Mesodermal cell (in vitro differentiated cells): ENCODE measurements around the gene VPS8.
A peak's percentile ranks its signal among the peaks of the same experiment; 100 is the strongest.

ENCODE experiments used
- H3K27ac ChIP-seq: 2 replicates; pipeline ENCODE4 v1.7.0; 2013; ENCODE audit warnings: mild to moderate bottlenecking, low read depth, low read length, moderate library complexity; ENCODE audit not compliant: severe bottlenecking
- H3K36me3 ChIP-seq: 2 replicates; pipeline ENCODE4 v1.7.1; 2013; ENCODE audit warnings: mild to moderate bottlenecking, low read length, moderate library complexity; ENCODE audit not compliant: control insufficient read depth, insufficient read depth
- H3K4me1 ChIP-seq: one replicate; pipeline ENCODE4 v1.7.1; 2013; ENCODE audit warnings: mild to moderate bottlenecking, low read length; ENCODE audit not compliant: insufficient read depth, control insufficient read depth, poor library complexity, severe bottlenecking
- H3K4me3 ChIP-seq: 2 replicates; pipeline ENCODE4 v1.7.0; 2013; ENCODE audit warnings: low read length, control low read depth, mild to moderate bottlenecking; ENCODE audit not compliant: insufficient read depth, poor library complexity, severe bottlenecking; ENCODE audit errors: extremely low read depth
- H3K9me3 ChIP-seq: 2 replicates; pipeline ENCODE4 v1.7.1; 2013; ENCODE audit warnings: mild to moderate bottlenecking, low read length, moderate library complexity; ENCODE audit not compliant: control insufficient read depth
- WGBS, 2 experiments: methylation state at CpG; one replicate each; pipeline ENCODE4 v1.1.5; 2013; ENCODE audit warnings: missing lambda C conversion rate in 2 of 2; ENCODE audit not compliant: insufficient coverage in 2 of 2; 5-methylcytosine and 5-hydroxymethylcytosine counted together

Gene VPS8

GRCh38 chr3:184812662-184813042 lies 686 bp downstream of the VPS8 start:
- H3K27ac ChIP-seq = no peak overlapping the region
- H3K4me3 ChIP-seq = peak overlapping the region; percentile 60
- peaks cover 5% of the 10 kb centered on the region for H3K36me3 ChIP-seq
- peaks cover 16% of the 10 kb centered on the region for H3K4me1 ChIP-seq
- 7 to 12% methylated on average over 17 of the region's 17 CpGs for WGBS, 2 experiments
- no peaks in the 10 kb centered on the region for H3K9me3 ChIP-seq

GRCh38 chr3:184813357-184813756 lies 1.4 kb downstream of the VPS8 start:
- H3K9me3 ChIP-seq = no peaks in the 10 kb centered on the region
- H3K27ac ChIP-seq = no peak overlapping the region
- WGBS, 2 experiments = 85 to 100% methylated on average over 1 of the region's 3 CpGs
- H3K4me3 ChIP-seq = no peak overlapping the region
- peaks cover 5% of the 10 kb centered on the region for H3K36me3 ChIP-seq
- peaks cover 12% of the 10 kb centered on the region for H3K4me1 ChIP-seq

GRCh38 chr3:184814214-184814613 lies 2.2 kb downstream of the VPS8 start:
- peaks cover 7% of the 10 kb centered on the region for H3K36me3 ChIP-seq
- peaks cover 12% of the 10 kb centered on the region for H3K4me1 ChIP-seq
- no peak overlapping the region for H3K27ac ChIP-seq
- no peak overlapping the region for H3K4me3 ChIP-seq
- H3K9me3 ChIP-seq = no peaks in the 10 kb centered on the region

GRCh38 chr3:184815046-184815930 lies 3.3 kb downstream of the VPS8 start:
- Histone ChIP-seq H3K9me3 (no peaks in the 10 kb centered on the region), H3K27ac (no peak overlapping the region), H3K4me1 (peaks cover 12% of the 10 kb centered on the region), H3K36me3 (peaks cover 9% of the 10 kb centered on the region), H3K4me3 (no peak overlapping the region)
- 90 to 94% methylated on average over 2 to 3 of the region's 7 CpGs for WGBS, 2 experiments

- H3K4me3 ChIP-seq = no peak overlapping the region
These were observed 4.6 kb downstream of the VPS8 start for GRCh38 chr3:184816614-184817013.

GRCh38 chr3:184820525-184820924 lies 8.6 kb downstream of the VPS8 start:
- no peak overlapping the region for H3K27ac ChIP-seq
- H3K4me1 ChIP-seq = no peaks in the 10 kb centered on the region
- H3K36me3 ChIP-seq = peaks cover 11% of the 10 kb centered on the region
- H3K9me3 ChIP-seq = no peaks in the 10 kb centered on the region
- no peak overlapping the region for H3K4me3 ChIP-seq

More at GRCh38 chr3:184816614-184817013, 4.6 kb downstream of the VPS8 start:
- WGBS, 2 experiments = 94 to 96% methylated on average over 4 of the region's 5 CpGs
- H3K9me3 ChIP-seq = no peaks in the 10 kb centered on the region
- peaks cover 12% of the 10 kb centered on the region for H3K4me1 ChIP-seq
- no peak overlapping the region for H3K27ac ChIP-seq
- peaks cover 9% of the 10 kb centered on the region for H3K36me3 ChIP-seq

GRCh38 chr3:184821034-184821433 lies 9.1 kb downstream of the VPS8 start:
- Histone ChIP-seq H3K36me3 (peaks cover 13% of the 10 kb centered on the region), H3K9me3 (no peaks in the 10 kb centered on the region), H3K27ac (no peak overlapping the region), H3K4me1 (no peaks in the 10 kb centered on the region), H3K4me3 (no peak overlapping the region)
- WGBS, 2 experiments = 80 to 89% methylated on average over 1 to 4 of the region's 4 CpGs

- Histone ChIP-seq H3K36me3 (peaks cover 8% of the 10 kb centered on the region), H3K4me1 (no peaks in the 10 kb centered on the region), H3K9me3 (no peaks in the 10 kb centered on the region)
These were observed 10.1 kb downstream of the VPS8 start for GRCh38 chr3:184822081-184822480.

GRCh38 chr3:184822654-184823053 lies 10.7 kb downstream of the VPS8 start:
- Histone ChIP-seq H3K4me1 (no peaks in the 10 kb centered on the region), H3K4me3 (no peak overlapping the region), H3K36me3 (peaks cover 8% of the 10 kb centered on the region), H3K27ac (no peak overlapping the region), H3K9me3 (no peaks in the 10 kb centered on the region)
- no CpG with 5 or more reads among the region's 1 CpG for WGBS, 2 experiments

More at GRCh38 chr3:184822081-184822480, 10.1 kb downstream of the VPS8 start:
- Histone ChIP-seq H3K27ac (no peak overlapping the region), H3K4me3 (no peak overlapping the region)

- no peaks in the 10 kb centered on the region for H3K4me1 ChIP-seq
- 89 to 93% methylated on average over 2 to 3 of the region's 4 CpGs for WGBS, 2 experiments
- no peaks in the 10 kb centered on the region for H3K9me3 ChIP-seq
- no peak overlapping the region for H3K27ac ChIP-seq
- peaks cover 10% of the 10 kb centered on the region for H3K36me3 ChIP-seq
- H3K4me3 ChIP-seq = no peak overlapping the region
These were observed 12.0 kb downstream of the VPS8 start for GRCh38 chr3:184823990-184824389.

- 91 to 93% methylated on average over 4 to 5 of the region's 6 CpGs for WGBS, 2 experiments
- Histone ChIP-seq H3K27ac (no peak overlapping the region), H3K4me3 (no peak overlapping the region), H3K36me3 (peaks cover 7% of the 10 kb centered on the region), H3K4me1 (no peaks in the 10 kb centered on the region), H3K9me3 (no peaks in the 10 kb centered on the region)
These were observed 13.3 kb downstream of the VPS8 start for GRCh38 chr3:184825121-184825820.
